Activated effector memory CD4-positive, alpha-beta T cell treated with Interleukin-2 at 50 U/mL for 16 hours (primary cell): ENCODE data around the gene MFSD6L.

ENCODE experiments used
- DNase-seq: peaks from one replicate; pipeline ENCODE4 v3.0.0-alpha.2; 2020

MFSD6L gene, protein sequence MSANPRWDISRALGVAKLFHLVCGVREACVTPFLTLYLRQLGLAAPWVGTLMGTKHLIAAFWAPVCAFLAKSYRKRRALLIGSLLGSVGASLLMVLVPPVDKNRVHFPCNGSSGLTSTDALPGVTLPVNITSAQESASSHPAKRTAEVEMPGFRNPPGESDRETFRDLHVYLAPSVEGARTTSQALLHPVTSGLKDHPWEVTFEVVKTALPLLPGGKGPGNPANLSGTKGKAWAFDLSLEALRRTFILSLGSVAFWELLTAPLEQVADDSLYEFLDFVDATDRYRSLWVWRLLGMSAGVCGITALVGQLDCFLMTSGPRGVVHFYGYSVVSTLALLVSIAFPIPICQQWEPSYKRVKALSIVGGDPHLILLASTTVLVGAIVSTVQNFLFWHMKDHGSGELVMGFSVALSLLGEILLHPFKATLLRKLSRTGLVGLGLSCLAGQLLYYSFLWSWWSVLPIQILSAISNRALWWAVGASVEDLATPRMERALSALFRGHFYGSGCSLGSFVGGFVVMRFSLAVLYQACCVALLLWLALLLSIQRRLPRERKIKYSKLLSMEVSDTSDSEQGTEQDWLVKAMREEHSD

DNA sequence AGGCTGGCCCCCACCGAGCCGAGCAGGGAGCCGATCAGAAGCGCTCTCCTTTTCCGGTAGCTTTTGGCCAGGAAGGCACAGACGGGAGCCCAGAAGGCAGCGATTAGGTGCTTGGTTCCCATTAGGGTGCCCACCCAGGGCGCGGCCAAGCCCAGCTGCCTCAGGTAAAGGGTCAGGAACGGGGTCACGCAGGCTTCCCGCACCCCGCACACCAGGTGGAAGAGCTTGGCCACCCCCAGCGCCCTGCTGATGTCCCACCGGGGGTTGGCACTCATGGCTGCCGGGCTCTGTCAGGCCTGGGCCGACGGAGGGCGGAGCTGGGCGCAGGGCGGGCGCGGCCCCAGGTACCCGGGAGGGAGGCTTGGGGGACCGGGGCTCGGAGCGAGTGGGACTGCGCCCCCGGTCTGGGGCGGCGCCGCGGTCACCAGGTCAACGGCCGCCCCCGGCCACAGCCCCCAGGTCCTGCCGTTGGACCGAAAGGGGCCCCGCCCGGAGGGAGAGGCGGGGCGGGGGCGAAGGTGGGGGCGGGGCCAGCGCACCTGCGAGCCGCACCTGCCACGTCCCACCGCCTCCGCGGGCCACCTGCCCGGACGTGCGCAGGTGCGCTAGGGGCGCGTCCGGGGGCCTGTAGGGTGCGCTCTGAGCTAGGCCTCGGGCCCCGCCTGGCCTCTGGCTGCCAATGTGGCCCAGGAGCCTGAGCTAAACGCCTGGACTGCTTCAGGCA, at the start of gene MFSD6L:
Gene MFSD6L, minus strand, starts transcription at position 520 of the 724 bp plus-strand sequence. Its CDS starts 245 bp downstream, at position 275.
- DNase-seq: no peak

DNA sequence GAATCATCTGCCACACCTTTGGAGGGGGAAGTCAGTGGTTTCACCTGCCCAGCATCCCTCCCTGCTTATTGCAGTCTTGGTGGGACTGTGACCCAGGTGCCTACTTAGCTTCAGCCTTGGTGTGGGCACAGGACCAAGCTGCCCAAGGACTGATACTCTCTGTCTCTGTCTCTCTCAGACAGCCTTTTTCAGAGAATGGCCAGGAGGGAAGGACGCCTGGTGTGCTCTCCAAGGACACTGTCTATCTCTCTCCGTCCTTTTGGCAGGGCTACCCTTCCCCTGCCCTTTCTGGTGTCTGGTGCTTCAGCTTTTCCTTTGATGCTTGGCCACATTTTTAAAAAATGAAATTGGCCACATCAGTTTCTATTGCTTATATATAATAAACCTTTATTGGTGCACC, 48.7 kb upstream of the MFSD6L start:
- DNase-seq: no peak

DNA sequence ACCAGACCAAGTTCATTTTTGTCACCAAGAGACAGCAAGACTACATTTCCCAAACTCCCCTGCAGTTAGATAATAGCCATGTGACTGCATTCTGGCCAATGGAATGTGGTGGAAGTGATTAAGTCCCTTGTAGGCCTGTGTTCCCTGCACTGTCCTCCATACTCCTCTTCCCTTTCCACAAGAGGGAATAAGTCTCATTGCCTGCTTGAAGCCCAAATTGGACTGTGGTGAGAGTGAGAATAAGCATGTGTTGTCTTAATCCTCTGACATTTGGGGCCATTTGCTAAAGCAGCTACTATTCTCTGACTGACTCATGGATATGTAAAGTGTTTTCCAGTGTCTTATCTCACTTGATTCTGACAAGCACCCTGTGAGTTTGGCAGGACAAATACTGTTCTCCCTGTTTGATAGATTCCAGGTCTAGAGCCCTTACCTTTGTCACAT, 47.6 kb upstream of the MFSD6L start:
- no peak for DNase-seq

DNA sequence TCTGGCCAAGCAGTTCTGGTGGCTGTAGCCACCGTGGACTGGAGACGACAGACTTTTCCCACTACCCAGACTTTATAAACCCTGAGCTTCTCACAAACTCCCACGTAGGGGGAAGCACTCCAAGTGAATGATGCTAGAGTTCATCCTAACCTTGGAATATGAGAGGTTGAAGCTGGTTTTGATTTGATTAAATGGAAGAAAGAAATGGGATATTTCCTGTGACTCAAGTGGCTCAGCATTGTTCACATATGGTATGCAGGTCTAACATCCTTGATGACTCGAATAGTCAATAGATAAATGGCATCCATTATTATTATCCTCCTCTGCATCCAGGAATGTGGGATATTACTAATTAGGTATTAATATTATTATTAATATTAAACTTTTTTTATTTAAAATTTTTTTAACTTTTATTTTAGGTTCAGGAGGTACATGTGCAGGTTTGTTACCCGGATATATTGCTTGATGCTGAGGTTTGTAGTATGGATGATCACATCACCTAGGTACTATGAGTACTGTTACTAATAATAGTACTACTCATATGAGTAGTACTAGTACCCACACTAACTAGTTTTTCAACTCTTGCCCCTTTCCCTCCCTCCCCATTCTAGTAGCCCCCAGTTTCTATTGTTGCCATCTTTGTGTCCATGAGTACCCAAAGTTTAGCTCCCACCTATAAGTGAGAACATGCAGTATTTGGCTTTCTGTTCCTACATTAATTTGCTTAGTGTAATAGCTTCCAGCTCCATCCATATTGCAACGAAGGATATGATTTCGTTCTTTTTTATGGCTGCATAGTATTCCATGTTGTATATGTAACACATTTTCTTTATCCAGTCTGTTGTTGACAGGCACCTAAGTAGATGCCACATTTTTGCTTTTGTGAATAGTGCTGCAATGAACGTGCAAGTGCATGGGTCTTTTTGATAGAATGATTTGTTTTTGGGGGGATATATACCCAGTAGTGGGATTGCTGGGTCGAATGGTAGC, 45.4 kb upstream of the MFSD6L start:
- no peak for DNase-seq

DNA sequence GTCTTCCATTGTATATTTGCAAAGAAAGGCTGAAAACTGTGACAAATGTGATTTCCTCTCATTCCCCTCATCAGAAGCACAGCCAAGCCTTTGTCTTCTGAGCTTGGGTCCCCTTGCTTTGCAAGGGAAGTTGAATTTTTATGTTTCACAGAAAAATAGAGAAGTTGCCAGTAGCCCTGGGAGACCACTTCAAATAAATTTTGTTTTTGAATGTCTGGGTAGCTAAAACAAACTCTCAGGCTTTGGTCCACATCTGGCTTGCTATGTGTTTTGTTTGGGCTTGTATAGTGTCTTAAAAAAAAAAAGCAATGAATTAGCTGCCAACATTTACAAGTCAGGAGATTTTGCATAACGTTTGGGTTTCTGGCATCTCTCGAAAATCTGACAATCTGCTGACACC, 44.2 kb upstream of the MFSD6L start:
- DNase-seq: no peak

DNA sequence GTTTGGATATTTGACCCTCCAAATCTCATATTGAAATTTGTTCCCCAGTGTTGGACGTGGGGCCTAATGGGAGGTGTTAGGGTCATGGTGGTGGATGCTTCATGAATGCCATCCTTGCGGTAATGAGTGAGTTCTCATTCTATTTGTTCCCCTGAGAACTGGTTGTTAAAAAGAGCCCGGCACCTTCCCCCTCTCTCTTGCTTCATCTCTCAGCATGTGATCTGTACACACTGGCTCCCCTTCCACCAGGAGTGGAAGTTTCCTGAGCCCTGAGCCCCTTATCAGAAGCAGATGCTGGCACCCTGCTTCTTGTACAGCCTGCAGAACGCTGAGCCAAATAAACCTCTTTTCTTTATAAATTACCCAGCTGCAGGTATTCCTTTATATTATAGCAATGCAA, 42.7 kb upstream of the MFSD6L start:
- DNase-seq: no peak

DNA sequence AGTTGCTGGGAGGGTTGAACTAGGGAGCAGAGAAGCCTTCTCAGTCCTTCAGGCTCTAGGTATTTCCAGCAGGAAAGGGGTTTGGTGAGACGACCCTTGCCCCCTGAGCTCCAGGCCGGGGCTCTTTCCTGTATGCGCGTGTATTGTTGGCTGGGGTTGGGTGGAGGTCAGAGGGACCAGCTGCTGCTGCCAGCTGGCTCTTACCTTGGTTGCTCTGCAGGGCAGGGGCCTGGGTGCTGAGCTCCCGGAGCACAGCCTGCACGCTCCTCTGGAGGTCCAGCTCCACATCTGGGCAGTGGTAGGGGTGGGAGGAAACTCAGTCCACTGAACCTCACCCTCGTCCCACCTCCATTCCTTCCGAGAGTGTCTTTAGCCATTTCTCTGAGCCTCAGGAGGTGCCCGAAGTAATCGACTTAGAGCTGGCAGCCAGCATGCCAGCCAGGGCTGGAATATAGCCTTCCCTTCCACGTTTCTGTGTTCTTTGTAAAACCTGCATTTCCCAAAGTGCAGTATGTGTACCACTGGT, 40.3 kb upstream of the MFSD6L start:
- no peak for DNase-seq

DNA sequence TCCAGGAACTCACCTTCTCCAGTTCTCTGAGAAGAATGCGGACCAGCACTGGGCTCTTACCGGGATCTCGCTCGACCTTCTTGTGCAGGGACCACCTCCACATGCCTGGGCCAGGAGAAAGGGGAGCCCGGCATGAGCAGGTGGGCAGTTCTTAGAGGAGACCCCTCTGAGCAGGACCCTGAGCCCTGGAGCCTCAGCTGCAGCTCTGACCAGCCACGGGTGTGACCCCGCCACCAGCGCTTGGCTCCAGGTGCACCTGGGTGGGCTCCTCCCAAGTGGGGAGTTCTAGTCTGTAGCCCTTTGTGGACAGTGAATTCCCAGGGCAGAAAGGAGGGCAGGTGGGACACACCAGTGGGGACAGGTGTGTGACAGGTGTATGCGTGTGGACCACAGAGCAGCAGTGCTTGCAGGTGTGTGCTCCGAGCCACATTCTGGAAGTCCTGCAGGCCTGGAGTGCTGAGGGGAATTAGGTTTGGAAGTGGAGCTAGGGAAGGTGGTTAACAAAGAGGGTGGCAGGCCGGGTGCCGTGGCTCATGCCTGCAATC, 39.5 kb upstream of the MFSD6L start:
- DNase-seq: no peak

DNA sequence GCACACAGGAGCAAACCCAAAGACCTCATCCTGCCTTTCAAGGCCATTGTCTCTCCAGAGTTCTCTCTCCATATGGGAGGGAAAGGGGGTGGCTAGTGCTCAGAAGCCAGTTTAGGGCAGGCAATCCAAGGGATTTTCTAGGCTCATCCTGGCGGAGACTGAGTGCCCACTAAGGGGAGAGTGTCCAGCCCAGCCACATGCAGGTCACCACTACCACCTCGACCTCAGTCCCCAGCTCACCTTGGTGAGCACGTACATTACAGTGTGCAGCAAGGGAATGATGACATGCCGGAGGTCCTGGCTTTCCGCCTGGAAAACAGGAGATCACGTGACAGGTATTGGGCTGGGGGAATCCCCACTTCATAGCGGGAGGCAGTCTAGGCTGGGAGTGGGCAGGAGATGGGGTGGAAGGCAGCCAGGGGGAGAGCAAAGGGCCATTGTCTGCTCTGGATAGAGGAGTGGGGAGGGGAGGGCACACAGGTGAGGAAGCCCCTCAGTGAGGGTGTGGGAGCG, 38.5 kb upstream of the MFSD6L start:
- no peak for DNase-seq

DNA sequence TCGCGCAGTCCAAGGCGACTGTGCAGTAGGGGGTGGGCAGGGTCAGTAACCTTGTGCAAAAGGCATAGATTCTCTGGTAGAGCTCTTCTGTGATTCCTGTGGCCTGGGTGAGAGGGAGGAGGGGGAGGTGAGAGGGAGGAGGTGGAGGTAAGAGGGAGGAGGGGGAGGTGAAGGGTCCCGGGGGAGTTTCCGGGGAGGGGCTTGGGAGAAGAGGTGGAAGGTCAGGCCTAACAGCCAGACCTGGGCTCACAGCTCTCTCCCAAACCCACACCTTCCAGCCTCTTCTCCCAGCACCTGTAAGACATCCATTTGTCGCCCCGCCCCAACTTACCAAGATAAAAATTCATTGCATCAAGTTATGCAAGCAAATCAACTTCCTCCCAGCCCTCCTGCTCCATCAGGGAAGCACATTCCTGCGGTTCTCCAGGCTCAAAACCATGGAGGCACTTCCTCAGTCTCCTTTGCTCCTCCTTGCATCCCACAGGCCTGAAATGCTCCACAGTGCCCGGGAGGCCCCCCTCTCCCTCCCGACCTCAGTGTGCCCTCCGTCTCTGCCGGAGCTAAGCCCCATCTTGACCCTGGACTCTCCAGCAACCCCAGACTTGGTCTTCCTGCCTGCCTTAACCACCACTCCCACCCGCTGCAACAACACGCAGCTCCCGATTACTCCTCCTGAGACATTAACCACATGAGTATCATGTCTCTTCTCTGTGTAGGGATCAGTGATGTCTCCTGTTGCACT, 37.8 kb upstream of the MFSD6L start:
- DNase-seq: no peak

DNA sequence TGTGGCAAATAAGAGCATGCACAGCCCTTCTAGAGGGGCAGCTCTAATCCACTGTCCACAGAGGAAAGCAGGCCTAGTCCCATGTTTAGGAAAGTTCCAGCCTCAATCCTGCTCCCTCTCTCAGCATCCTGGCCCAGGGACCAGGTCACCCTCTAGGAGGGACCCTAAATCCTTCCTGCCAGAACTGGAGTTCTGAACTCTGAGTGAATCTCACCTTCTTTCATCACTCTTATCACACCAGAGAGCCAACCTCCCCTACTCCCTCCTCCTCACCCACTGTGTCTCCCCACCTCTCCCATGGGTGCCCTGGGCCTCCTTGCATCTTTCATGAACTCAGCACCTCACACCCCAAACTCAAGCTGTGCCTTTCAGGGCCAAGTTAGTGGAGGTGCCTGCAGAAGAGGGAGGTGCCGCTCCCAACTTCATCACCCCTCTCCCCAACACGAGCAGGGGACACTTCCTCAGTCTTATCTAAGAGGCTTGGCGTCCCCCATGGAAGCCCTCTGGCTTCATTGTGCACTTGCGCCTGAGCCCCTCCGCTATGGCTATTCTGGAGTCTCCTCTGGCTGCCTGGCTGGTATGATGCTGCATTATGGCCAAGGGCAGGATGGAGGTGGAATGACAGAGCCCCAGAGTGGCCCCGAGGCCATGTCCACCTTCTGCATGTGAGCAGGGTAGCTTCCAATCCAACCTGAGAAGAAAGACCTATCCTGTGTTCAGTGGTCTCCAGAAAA, 36.6 kb upstream of the MFSD6L start:
- DNase-seq: no peak

DNA sequence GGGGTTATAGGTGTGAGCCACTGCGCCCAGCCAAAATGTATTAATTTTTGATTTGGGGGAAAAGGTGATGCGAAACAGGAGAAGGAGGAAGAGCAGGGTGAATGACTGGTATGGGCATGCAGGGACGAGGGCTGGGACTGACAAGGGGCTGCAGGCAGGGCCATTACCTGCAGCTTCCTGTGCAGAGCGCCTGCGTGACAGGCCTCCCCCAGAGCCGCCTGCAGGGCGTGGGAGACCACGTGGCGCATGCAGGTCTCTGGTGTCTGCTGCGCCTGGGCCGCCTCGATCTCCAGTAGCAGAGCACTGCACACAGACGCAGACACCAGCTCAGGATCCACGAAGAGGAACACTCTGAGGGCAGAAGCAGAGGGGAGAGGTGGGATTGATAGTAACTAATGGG, 35.9 kb upstream of the MFSD6L start:
- no peak for DNase-seq

DNA sequence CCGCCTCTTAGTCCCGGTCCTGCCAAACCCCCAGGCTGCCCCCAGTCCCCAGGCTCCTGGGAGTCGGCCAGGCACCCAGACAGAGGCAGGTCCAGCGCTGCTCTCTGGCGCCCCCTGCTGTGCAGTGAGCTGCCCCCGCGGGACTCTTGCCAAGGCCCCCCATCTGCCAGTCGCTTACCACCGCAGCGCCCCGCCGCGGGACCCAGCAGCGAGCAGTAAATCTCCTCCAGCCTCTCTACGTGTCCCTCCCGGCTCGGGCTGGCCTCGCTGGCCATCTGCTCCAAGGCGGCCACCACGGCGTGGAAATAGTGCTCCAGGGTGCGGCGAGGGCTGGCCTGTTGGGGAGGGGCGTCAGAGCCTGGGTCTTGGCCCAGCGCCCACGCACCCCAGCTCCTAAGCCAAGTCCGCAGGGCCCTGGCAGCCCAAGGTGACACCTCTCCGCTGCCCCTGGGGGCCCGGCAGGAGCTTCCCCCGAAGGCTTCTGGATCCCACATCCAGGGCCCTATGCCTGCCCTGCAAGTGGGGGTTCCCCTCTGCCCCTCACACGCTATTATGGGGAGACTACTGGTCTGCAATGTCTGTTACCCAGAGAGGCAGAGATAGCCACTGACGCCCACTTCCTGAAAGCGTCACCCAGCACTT, 33.7 kb upstream of the MFSD6L start:
- DNase-seq: no peak

DNA sequence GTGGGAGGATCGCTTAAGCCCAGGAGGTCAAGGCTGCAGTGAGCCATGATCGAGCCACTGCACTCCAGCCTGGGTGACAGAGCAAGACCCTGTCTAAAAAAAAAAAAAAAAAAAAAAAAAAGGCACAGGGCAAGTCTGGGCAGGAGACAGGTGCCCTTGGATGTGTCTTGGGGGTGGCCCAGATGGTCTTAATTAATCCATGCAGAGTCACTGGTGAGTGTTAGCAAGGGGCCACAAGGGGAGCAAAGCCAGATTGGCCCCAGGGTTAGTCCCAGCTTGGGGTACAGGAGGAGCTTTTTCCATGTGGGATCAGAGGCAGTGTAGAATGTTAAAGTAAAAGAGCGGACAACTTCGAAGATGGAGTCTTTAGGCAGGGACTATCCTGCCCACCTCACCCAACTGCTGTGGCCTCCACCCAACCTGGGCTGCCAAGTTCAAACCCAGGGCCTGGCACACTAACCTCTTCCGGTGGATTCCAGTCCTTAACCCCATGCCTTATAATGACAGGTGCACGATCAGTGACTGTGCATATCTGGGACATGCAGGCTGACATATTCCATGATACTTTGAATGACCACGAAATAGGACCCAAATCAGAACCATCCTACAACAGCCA, 32.2 kb upstream of the MFSD6L start:
- no peak for DNase-seq

DNA sequence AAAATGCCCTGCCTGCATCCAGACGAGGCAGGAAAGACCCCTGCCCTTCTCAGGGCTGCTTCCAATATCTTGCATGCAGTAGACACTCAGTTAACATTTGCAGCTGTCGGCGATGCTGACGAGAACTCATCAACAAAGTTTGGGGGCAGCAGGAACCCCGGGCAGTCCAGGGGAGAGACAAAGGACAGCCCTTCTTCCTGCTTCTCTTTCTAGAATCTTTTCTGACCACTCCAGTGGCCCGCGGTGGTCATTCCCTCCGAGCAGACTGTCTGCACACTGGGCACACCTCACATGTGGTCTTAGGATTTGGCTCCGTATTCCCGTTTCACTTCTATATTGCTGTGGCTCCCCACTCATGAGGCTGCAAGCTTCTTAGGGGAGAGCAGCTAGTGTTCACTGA, 31.0 kb upstream of the MFSD6L start:
- no peak for DNase-seq

DNA sequence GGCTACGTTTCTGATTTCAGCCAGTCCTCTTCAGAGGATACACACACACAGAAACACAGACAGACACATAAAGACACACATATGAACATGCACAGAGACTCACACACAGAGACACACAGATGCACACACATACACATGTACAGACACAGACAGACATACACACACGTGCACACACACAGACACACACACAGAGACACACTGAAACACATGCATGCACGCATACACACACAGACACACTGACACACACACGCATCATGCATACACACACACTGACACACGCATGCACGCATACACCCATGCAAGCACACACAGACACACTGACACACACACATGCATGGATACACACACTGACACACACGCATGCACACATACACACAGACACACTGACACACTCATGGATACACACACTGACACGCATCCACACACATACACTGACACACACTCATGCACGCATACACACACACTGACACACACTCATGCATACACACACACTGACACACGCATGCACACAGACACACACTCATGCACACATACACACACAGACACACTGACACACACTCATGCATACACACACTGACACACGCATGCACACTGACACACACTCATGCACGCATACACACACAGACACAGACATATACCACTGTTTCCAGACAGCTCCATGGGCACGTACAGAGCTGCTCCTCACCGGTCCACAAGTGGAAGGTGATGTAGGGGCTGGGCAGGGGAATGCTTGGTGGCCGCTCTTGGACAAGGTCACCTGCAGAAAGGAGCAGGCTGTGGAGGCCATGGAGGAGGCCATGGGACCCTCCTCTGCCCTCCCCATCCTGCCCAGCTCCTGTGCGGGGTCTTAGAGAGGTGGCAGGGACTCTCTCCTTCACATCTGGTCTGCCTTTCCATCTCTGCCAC, 30.1 kb upstream of the MFSD6L start:
- DNase-seq: no peak

DNA sequence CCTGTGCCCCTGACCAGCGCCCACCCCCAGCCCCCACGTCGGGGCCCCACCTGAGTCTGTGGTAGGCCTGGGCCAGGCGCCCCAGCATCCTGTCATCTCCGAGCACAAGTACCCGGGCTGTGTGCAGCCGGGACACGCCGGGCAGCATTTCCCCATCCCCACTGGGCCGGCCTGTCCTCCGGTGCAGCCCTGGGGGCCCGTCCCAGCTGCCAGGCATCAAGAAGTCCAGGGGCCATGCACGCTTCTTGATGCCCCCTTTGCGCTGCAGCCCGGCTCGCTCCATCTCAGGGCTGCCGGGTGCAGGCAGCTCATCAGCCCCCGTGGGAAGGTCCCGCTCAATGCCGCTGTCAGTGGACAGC, 29.3 kb upstream of the MFSD6L start:
- DNase-seq: no peak

DNA sequence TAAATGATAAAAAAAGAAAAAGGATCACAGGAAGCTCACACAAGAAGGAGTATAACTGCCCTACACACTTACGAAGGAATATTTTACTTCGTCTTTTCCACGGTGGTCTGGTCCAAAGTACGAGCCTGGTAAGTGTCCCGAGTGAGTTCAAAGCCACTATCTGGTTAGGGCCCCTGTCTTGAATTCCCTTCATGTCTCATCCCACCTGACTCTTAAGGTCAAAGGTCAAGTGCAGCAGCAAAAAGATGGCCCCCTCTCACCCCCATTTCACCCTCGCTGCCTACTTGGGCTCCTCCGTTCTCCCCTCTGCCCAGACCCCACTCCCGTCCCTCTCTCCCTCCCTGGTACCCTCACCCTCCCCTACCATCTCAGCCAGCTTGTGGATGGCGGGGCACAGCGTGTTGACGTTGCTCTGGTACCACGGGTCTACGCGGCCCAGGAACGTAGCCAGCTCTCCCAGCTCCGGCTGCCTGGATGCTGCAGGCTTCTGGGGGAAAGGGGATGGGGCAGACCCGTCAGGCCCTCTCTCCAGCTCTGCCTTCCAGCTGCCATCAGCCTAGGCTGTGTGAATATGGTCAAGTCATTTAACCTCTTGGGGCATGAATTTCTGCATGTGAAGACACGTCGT, 27.8 kb upstream of the MFSD6L start:
- no peak for DNase-seq
